GF-D8 (cell line): ENCODE measurements around the gene PLCB3.

Experiments used
- DNase-seq: peaks from one replicate; lab custom pipeline; 2025; lab: John Stamatoyannopoulos, UW

Gene PLCB3

GRCh38 chr11:64251016-64251752, at the start of gene PLCB3:
PLCB3 (plus strand) TSS chr11:64251530; CDS start chr11:64251650, 120 bp downstream.
- DNase-seq, result no peak

DNA sequence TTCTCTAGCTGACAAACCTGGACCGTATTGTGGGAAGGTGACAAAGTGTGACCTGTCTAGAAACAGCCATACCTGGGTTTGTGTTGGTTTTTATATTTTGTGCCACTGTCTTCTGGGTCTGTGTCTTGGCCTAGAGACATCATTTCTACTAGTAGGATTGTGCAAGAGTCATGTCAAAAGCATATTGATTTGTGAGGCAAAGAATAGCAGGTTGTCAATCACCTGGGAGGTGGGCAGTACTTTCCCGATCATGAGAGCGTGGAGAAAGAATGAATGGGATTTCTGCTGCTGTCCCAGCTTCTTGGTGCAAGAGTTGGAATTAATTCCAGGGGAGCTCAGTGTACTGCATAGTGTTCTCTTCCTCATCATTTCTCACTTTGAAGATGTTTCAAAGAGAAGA, 49.8 kb upstream of the PLCB3 start:
- DNase-seq, result no peak

DNA sequence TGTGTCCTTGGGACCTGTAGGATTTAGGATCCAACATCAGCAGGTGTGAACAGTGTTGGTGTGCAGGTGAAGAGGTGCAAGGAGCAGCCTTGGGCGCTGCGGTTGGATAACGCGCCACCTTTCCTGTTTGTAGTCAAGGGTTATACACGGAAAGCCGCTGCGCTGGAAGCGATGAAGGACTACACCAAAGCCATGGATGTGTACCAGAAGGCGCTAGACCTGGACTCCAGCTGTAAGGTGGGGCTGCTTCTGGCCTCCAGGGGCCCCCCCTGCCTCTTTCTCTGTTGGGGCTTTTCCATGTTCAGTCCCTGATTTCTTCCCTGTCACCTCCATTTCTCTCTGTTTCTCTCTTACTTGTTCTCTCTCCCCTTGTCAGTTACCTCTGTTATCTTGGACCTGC, 48.3 kb upstream of the PLCB3 start:
- no peak for DNase-seq

DNA sequence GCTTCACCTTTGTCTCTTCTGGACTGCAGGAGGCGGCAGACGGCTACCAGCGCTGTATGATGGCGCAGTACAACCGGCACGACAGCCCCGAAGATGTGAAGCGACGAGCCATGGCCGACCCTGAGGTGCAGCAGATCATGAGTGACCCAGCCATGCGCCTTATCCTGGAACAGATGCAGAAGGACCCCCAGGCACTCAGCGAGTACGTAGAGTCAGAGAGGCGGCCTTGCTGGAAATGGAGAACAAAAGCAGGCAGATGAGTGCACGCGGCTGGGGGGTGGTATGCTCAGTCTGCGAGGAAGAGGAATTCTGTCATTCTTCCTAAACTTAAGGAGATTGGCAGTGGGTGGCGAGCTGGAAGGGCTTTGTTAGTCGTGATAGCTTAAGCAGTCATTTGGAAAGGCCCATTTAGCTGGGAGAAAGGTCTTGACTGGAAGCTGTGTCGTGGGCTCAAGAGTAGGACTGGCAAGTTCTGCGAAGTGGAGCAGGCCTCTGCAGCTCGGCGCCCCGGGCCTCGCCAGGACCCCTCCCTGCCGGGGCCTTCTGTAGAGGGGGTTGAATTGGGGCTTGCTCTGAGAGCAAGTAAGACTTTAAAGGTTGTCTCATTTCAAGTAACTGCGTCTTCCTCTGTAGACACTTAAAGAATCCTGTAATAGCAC, 47.8 kb upstream of the PLCB3 start:
- DNase-seq, result no peak

DNA sequence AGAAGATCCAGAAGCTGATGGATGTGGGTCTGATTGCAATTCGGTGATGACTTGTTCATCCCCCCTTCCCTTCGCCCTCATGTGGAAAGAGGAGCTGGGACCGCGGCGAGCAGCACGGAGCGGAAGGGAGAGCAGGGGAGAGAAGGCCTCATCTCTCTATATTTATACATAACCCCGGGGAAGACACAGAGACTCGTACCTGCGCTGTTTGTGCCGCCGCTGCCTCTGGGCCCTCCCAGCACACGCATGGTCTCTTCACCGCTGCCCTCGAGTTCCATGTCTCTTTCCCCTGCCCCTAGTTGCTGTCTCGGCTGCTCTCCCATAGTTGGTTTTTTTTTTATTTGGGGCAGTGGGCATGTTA, 47.3 kb upstream of the PLCB3 start:
- no peak for DNase-seq

GRCh38 chr11:64204464-64204989, 46.8 kb upstream of the PLCB3 start:
- peak; percentile 89 for DNase-seq

DNA sequence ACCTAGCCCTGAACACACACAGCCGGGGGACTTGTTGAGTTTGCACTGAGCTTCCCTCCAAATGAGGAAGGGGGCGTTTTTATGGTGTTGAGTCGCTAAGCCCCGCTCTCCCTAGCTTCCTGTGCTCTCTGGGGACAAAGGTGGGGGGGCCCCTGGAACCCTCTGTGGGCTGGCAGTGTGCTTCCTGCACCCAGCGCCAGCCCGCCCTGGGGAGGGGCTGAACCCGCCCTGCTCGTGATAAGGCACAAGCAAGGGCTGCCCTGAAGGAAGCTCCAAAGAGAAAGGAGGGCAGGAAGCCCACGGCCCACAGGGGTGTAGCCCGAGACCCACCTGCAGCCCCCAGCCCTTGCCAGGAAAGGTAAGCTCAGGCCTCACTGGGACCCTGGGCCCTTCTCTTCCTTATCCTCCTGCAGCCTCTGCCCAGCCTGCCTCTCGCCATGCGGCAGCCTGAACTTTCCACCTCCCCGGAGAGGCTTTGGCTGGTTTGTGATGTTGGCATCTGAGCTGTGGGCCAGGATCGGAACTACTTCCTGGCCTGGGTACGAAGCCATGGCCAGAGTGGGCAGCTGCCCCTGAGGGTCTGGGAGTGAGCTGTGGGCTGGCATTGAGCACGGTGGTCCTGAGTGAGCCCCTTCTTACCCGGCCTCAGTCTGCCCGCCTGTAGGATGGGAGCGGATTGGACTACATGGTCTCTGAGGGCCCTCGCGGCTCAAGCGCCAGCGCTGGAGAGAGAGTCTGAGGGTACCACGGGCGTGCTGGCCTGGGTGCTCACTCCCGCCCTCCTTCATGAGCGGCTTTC, 44.7 kb upstream of the PLCB3 start, which contains the start of gene FERMT3:
Gene FERMT3, plus strand, starts transcription at position 265 of the 799 bp plus-strand sequence. CDS start 644 bp downstream, outside the sequence.
- DNase-seq, result peak; percentile 95

- peak; percentile 85 for DNase-seq
Measured at GRCh38 chr11:64207256-64208085, 43.9 kb upstream of the PLCB3 start.

GRCh38 chr11:64208086-64208795, 43.1 kb upstream of the PLCB3 start:
- no peak for DNase-seq

DNA sequence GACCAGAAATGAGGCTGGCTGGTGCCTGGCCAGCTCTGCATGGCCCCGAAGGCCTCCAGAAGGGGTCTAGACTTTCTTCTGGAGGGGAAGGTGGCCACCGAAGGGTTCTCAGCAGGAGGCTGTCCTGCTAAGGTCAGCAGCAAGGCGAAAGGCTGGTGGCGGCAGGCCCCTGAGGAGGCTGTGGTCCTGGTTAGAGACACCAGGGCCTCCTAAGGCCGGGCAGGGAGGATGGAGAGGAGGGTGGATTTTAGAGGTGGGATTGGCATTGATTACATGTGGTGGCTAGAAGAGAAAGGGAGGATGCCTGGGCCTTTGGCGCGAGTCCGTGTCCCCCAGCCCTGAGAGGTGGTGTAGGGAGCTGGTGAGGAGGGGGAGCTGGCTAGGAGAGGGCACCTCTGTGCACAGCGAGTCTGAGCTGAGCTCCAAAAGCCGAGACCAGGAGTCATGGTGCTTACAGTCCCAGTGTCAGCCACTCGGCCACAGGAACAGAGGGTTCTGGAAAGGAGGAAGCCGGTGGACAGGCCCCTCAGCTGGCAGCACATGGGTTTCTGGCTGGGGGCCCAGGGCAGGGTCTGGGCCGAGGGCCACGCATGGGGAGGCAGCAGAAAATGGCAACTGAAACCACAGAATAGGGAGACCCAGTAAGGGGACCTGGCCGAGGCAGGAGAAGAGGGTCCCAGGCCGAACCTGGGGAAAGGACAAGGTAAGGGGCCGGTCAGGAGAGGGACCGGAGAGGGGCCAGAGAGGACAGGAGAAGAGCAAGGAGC, 42.4 kb upstream of the PLCB3 start:
- DNase-seq, result no peak

- no peak for DNase-seq
Measured at GRCh38 chr11:64209563-64209843, 41.8 kb upstream of the PLCB3 start.

DNA sequence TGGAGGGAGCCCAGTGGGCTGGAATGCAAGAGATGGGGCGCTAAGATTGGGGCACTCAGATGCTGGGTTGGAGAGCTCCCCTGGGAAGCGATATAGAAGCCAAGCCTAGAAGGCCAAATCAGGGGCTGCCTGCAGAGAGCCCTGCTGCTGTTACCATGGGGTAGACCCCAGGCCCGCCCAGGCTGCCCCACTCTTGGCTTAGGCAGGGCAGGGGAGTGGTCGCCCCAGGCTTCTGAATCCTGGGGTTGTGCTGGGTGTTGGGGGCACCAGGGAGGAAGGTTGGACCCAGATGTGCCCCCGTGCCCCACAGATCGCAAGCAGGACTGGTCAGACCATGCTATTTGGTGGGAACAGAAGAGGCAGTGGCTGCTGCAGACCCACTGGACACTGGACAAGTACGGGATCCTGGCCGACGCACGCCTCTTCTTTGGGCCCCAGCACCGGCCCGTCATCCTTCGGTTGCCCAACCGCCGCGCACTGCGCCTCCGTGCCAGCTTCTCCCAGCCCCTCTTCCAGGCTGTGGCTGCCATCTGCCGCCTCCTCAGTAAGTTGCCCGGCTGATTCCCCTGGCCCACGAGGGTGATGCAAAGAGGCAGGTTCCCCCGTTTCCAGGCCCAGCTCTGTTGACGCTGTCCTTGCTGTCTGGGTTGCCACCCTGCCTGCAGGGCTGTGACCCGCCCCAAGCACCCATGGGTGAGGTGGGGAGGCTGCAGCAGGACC, 40.9 kb upstream of the PLCB3 start:
- DNase-seq, result no peak

- no peak for DNase-seq
Measured at GRCh38 chr11:64211181-64211872, 40.0 kb upstream of the PLCB3 start.

DNA sequence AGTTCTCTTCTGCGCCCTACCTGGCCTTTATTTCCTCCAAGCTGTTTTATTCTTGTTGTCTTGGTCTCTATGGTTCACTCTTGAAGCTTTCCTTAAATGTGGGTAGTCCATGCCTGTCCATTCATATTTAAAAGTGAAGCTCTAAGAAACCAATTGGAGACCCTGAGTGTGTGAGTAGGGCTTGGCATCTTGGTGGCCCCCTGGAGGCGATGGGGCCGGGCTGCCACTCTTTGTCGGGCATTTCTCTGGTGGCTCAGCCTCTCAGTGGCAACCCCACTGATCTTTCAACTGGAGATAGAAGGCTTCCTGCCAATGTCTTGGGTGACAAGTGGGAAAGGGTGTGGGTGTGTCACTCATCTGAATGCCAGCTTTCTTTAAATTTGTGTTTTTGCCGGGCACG, 34.5 kb upstream of the PLCB3 start:
- DNase-seq, result no peak

- no peak for DNase-seq
Measured at GRCh38 chr11:64218628-64219353, 32.5 kb upstream of the PLCB3 start.

- DNase-seq, result no peak
Measured at GRCh38 chr11:64219354-64219684, 32.0 kb upstream of the PLCB3 start.

DNA sequence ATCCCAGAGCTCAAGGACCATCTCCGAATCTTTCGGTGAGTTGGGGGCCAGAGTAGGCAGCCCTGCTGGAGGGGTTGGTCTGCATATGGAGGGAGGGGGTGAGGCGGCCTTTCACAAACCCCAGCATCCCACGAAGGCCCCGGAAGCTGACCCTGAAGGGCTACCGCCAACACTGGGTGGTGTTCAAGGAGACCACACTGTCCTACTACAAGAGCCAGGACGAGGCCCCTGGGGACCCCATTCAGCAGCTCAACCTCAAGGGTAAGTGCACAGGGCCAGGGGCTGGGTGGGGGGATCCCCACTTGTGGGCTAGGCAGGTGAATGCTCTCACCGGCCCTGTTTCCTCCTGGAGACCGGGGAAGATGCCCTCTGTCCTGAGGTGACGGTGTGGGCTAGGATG, 31.6 kb upstream of the PLCB3 start:
- DNase-seq, result no peak

DNA sequence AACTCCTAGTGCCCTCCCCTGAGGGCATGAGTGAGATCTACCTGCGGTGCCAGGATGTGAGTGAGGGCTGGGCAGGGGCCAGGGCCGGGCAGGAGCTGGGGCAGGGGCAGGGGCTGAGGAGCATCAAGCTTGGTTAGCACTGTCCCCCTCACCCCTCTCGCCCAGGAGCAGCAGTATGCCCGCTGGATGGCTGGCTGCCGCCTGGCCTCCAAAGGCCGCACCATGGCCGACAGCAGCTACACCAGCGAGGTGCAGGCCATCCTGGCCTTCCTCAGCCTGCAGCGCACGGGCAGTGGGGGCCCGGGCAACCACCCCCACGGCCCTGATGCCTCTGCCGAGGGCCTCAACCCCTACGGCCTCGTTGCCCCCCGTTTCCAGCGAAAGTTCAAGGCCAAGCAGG, 31.1 kb upstream of the PLCB3 start:
- no peak for DNase-seq

- no peak for DNase-seq
Measured at GRCh38 chr11:64220798-64221197, 30.5 kb upstream of the PLCB3 start.
